Thoracic aorta (tissue), 2 donors: ENCODE results near the gene ZFYVE28. TPM values are rescaled to one million over a fixed set of nuclear protein-coding genes. Genes with fewer than 3 reads are reported as not detected.

ENCODE experiments used
- ATAC-seq: fragments of 150-250 bp; one replicate; pipeline ENCODE4 v1.8.0; 2017; ENCODE audit warnings: low read depth; ENCODE audit not compliant: insufficient number of reproducible peaks, low FRiP score
- DNase-seq: peaks from one replicate; pipeline ENCODE4 v3.0.0-alpha.2; 2020; ENCODE audit warnings: low spot score
- H3K27ac ChIP-seq, 2 donors: fragments of 200-600 bp; sonication (generic); 1 replicate in 1 of 2; 2 replicates in 1 of 2; pipeline ENCODE4 v1.5.1; 2016; ENCODE audit warnings: mild to moderate bottlenecking in 2 of 2, moderate library complexity in 2 of 2
- H3K27me3 ChIP-seq: fragments of 200-600 bp; sonication (generic); replicated peaks from 2 replicates; pipeline ENCODE4 v1.6.0; 2016; ENCODE audit warnings: mild to moderate bottlenecking; ENCODE audit not compliant: insufficient read depth
- H3K36me3 ChIP-seq: fragments of 200-600 bp; sonication (generic); one replicate; pipeline ENCODE4 v1.5.1; 2016
- H3K4me1 ChIP-seq, 2 donors: fragments of 200-600 bp; sonication (generic); 1 replicate in 1 of 2; 2 replicates in 1 of 2; pipeline versions ENCODE4 v1.5.1 to v1.6.0; 2016; ENCODE audit warnings: low read depth in 2 of 2, mild to moderate bottlenecking in 1 of 2; ENCODE audit not compliant: control insufficient read depth in 1 of 2
- H3K4me3 ChIP-seq: fragments of 200-600 bp; sonication (generic); 2 replicates; pipeline ENCODE4 v1.5.1; 2016; ENCODE audit warnings: mild to moderate bottlenecking
- H3K9me3 ChIP-seq: fragments of 200-600 bp; sonication (generic); 2 replicates; pipeline ENCODE4 v1.5.1; 2016
- CTCF ChIP-seq: fragments of 200-600 bp; sonication (generic); IDR thresholded peaks from one replicate; pipeline ENCODE4 v1.5.1; 2019; ENCODE audit warnings: antibody characterized with exemption
- total RNA-seq, 2 donors: library from RNA; depleted of rRNA; stranded (reverse); fragments of >200 nt; gene quantifications; one replicate each; pipeline versions ENCODE4 v1.1.0 to v1.2.3, GENCODE V29; 2016

Gene ZFYVE28
- total RNA-seq, 2 donors from 2014 or later, result 11.5 to 20.2 TPM

DNA sequence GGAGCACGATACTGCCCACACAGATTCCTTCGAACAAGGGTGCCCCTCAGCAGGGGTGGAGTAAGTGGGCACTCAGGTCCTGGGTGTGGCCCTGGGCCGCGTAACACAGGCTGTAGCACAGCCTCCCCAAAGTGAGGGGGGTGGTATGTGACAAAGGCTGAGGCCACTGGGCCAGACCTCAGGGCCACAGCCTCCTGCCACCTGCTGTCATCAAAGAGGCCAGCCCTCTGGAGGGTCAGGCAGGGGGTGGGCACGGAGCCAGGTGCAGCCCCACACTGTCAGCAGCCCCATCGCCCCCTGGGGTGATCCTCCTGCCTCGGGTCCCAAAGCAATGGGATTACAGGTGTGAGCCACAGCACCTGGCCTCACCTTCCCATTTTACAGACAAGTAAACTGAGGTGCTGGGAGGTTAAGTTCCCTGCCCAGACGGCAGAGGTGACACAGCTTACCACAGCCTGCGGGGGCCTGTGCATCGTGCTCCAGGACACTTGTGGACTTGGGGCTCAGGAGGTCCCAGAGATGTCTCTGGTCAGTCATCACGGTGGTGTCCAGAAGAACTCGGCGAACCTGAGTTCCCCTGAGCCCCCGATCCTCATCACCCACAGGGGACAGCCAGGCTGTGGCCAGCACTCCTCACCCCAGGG lies 129.0 kb downstream of the ZFYVE28 start:
- TF ChIP-seq CTCF, result no peak
- no peaks in the 10 kb centered on the region for H3K36me3 ChIP-seq
- H3K27ac ChIP-seq, result no peak overlapping the region
- H3K27me3 ChIP-seq, result no peaks in the 10 kb centered on the region
- peaks cover 3% of the 10 kb centered on the region for H3K9me3 ChIP-seq
- H3K4me1 ChIP-seq, result no peaks in the 10 kb centered on the region
- ATAC-seq, result no peak
- no peak overlapping the region for H3K4me3 ChIP-seq
- no peak for DNase-seq

- no peak for DNase-seq
- no peaks in the 10 kb centered on the region for H3K27me3 ChIP-seq
- no peak for ATAC-seq
- H3K36me3 ChIP-seq, result no peaks in the 10 kb centered on the region
- no peaks in the 10 kb centered on the region for H3K9me3 ChIP-seq
- H3K4me1 ChIP-seq, result no peaks in the 10 kb centered on the region
- no peak overlapping the region for H3K27ac ChIP-seq
- no peak overlapping the region for H3K4me3 ChIP-seq
- no peak for TF ChIP-seq CTCF
Measured at GRCh38 chr4:2288051-2288541, 130.3 kb downstream of the ZFYVE28 start.

GRCh38 chr4:2287594-2287915 lies 130.9 kb downstream of the ZFYVE28 start:
- H3K27me3 ChIP-seq, result no peaks in the 10 kb centered on the region
- no peak for DNase-seq
- no peak overlapping the region for H3K27ac ChIP-seq
- no peaks in the 10 kb centered on the region for H3K4me1 ChIP-seq
- no peak overlapping the region for H3K4me3 ChIP-seq
- no peak for TF ChIP-seq CTCF
- no peaks in the 10 kb centered on the region for H3K36me3 ChIP-seq
- ATAC-seq, result no peak
- H3K9me3 ChIP-seq, result no peaks in the 10 kb centered on the region

DNA sequence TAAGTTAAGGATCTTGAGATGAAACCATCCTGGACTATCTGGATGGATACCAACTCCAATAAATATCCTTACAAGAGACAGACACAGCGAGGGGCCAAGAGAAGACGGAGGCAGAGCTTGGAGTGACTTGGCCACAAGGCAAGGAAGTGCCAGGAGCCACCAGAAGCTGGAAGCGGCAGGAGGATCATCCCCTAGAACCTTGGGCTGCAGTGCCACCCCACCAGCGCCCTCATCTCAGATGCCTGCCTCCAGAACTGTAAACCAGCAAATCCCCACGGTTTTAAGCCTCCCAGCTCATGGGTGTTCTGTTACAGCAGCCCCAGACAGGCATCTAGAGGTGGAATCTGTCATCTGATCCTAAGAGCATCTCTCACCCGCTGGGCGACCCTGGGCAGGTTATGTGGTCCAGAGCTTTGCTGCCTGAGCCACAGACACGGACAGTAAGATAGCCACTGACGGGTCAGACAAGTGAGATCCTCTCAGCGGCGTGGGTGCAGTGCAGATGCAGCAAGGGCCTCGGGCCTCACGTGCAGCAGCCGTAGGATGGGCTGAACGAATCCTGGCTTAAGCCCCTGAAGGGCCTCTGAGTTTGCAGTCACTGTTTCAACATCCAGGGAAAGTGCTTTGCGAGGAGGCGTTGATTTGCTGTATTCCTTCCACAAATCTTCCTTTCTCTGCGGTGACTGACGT lies 131.4 kb downstream of the ZFYVE28 start:
- DNase-seq, result no peak
- TF ChIP-seq CTCF, result no peak
- no peak for ATAC-seq
- H3K4me3 ChIP-seq, result no peak overlapping the region
- H3K27ac ChIP-seq, result no peak overlapping the region
- H3K27me3 ChIP-seq, result no peaks in the 10 kb centered on the region
- no peaks in the 10 kb centered on the region for H3K9me3 ChIP-seq
- H3K4me1 ChIP-seq, result no peaks in the 10 kb centered on the region
- H3K36me3 ChIP-seq, result no peaks in the 10 kb centered on the region

- Histone ChIP-seq H3K27me3 (no peaks in the 10 kb centered on the region), H3K4me1 (no peaks in the 10 kb centered on the region), H3K9me3 (no peaks in the 10 kb centered on the region), H3K27ac (no peak overlapping the region), H3K4me3 (no peak overlapping the region), H3K36me3 (no peaks in the 10 kb centered on the region)
- no peak for ATAC-seq
- no peak for DNase-seq
- TF ChIP-seq CTCF, result no peak
Measured at GRCh38 chr4:2285613-2286381, 132.6 kb downstream of the ZFYVE28 start.
